Measurements from ENCODE around the gene GAS2L1. TPM values are rescaled to one million over a fixed set of nuclear protein-coding genes. Genes with fewer than 3 reads are reported as not detected.

GAS2L1 gene
- total RNA-seq, 1 experiment from 2014 or later: 8.0 TPM

DNA sequence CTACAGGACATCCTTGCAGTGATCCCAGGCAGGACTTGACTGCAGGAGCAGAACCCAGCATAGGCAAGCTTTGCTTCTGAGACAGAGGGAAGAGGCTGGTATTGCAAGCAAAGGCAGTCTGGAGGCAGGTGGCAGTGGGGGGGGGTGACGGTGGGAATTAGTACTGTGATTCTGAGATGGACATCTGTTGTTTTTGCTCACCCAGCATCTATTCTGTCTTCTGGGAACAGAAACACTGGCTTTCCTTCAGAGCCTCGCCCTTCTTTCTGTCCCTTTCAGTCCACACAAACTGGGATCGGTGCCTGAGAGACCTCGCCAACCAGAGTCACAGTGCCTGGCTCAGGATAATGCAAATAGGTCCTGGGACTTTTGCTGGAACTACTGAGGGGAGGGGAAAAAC is 40.2 kb downstream of the GAS2L1 start:
- Histone ChIP-seq H3K4me2 (ENCODE audit: insufficient read depth, insufficient read length, low read length) (no peak overlapping the region), H3K4ac (ENCODE audit: low read depth, low read length) (no peak overlapping the region), H2BK5ac (ENCODE audit: insufficient read length, low read length) (no peak overlapping the region), H4K8ac (replicated peaks; ENCODE audit: insufficient read length, low read depth, low read length) (no peak overlapping the region), H3K14ac (ENCODE audit: insufficient read depth, low read length) (no peak overlapping the region), H3K79me2 (ENCODE audit: insufficient read depth, low read length) (no peaks in the 10 kb centered on the region), H3K27me3 (ENCODE audit: insufficient read depth, low read length) (no peaks in the 10 kb centered on the region), H3K23ac (ENCODE audit: insufficient read length, low read depth, low read length) (no peak overlapping the region), H4K20me1 (ENCODE audit: control insufficient read depth, insufficient read depth, insufficient read length) (no peaks in the 10 kb centered on the region), H2BK20ac (ENCODE audit: low read depth, low read length, poor library complexity, severe bottlenecking) (no peak overlapping the region), H2BK15ac (ENCODE audit: low read depth, low read length) (no peak overlapping the region), H2BK120ac (ENCODE audit: low read depth, low read length, poor library complexity, severe bottlenecking) (no peak overlapping the region), H4K5ac (ENCODE audit: insufficient read length, low read depth, low read length) (no peak overlapping the region), H3K27ac (ENCODE audit: insufficient read length, low read depth, low read length) (no peak overlapping the region), H3K9me3 (ENCODE audit: control insufficient read depth, low read depth, low read length) (no peaks in the 10 kb centered on the region), H3K56ac (ENCODE audit: insufficient read length, low read depth, low read length) (no peak overlapping the region), H2BK12ac (ENCODE audit: insufficient read length, low read depth, low read length) (no peak overlapping the region), H2AK5ac (ENCODE audit: insufficient read length, low read length) (no peak overlapping the region), H3K18ac (ENCODE audit: insufficient read length, low read depth, low read length) (no peak overlapping the region), H3T11ph (ENCODE audit: low read length) (no peak overlapping the region), H3K79me1 (ENCODE audit: insufficient read depth, low read depth, low read length, poor library complexity, severe bottlenecking) (no peaks in the 10 kb centered on the region), H2AFZ (ENCODE audit: low read length) (no peak overlapping the region), H3K9ac (ENCODE audit: extremely low read depth, insufficient read length, low read length) (no peak overlapping the region), H3K23me2 (ENCODE audit: insufficient read length, low read depth, low read length, poor library complexity, severe bottlenecking) (no peaks in the 10 kb centered on the region), H3K4me1 (ENCODE audit: insufficient read depth, low read length) (no peaks in the 10 kb centered on the region), H4K91ac (ENCODE audit: insufficient read length, low read depth, low read length) (no peak overlapping the region)
- Mint-ChIP-seq H3K36me3 (ENCODE audit: insufficient read depth in 1 of 3, low read depth in 3 of 3) (peaks cover 21 to 92% (median 45%) of the 10 kb centered on the region in 3 experiments), H3K4me3 (no peak overlapping the region), H3K4me1 (no peaks in the 10 kb centered on the region), H3K27me3 (ENCODE audit: low read depth) (no peaks in the 10 kb centered on the region), H3K9me3 (no peaks in the 10 kb centered on the region), H3K27ac (no peak overlapping the region)
- TF ChIP-seq, protein P1, sequence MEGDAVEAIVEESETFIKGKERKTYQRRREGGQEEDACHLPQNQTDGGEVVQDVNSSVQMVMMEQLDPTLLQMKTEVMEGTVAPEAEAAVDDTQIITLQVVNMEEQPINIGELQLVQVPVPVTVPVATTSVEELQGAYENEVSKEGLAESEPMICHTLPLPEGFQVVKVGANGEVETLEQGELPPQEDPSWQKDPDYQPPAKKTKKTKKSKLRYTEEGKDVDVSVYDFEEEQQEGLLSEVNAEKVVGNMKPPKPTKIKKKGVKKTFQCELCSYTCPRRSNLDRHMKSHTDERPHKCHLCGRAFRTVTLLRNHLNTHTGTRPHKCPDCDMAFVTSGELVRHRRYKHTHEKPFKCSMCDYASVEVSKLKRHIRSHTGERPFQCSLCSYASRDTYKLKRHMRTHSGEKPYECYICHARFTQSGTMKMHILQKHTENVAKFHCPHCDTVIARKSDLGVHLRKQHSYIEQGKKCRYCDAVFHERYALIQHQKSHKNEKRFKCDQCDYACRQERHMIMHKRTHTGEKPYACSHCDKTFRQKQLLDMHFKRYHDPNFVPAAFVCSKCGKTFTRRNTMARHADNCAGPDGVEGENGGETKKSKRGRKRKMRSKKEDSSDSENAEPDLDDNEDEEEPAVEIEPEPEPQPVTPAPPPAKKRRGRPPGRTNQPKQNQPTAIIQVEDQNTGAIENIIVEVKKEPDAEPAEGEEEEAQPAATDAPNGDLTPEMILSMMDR (conservative IDR thresholded peaks at IDR 0.05): no peak
- WGBS (ENCODE audit: extremely low coverage, insufficient read length, low lambda C conversion rate): no CpG with 5 or more reads among the region's 4 CpGs
- DNase-seq: no peak
